Measurements from ENCODE around the gene SRSF1.

The SRSF1 gene

GRCh38 chr17:58019039-58019438 lies 12.0 kb upstream of the SRSF1 start:
- no peak for DNase-seq (ENCODE audit: extremely low read depth in 1 of 2, low read depth in 1 of 2)

DNA sequence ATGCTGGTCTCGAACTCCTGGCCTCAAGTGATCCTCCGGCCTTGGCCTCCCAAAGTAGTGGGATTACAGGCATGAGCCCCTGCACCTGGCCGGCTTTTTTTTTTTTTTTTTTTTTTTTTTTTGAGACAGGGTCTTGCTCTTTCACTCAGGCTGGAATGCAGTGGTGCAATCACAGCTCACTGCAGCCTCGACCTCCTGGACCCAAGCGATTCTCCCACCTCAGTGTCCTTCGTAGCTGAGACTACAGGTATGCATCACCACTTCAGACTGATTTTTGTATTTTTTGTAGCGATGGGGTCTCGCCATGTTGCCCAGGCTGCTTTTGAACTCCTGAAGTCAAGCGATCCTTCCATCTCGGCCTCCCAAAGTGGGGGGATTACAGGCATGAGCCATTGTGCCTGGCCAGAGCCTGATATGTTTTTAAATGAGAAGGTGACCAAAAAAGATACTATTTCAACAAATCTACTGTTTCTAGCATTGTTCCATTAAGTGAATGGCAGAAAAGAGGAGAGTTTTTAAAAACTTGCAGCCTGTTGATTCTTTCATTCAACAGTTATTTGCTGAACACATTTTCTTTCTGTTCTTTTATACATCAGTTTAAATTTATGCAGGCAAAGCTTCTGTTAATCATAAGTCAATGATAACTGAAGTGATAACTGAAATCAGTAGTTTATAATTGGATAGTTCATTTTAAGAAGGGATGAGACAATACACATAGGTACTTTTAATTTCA lies 3.2 kb upstream of the SRSF1 start:
- DNase-seq (ENCODE audit: extremely low read depth in 1 of 2, low read depth in 1 of 2), result no peak

DNA sequence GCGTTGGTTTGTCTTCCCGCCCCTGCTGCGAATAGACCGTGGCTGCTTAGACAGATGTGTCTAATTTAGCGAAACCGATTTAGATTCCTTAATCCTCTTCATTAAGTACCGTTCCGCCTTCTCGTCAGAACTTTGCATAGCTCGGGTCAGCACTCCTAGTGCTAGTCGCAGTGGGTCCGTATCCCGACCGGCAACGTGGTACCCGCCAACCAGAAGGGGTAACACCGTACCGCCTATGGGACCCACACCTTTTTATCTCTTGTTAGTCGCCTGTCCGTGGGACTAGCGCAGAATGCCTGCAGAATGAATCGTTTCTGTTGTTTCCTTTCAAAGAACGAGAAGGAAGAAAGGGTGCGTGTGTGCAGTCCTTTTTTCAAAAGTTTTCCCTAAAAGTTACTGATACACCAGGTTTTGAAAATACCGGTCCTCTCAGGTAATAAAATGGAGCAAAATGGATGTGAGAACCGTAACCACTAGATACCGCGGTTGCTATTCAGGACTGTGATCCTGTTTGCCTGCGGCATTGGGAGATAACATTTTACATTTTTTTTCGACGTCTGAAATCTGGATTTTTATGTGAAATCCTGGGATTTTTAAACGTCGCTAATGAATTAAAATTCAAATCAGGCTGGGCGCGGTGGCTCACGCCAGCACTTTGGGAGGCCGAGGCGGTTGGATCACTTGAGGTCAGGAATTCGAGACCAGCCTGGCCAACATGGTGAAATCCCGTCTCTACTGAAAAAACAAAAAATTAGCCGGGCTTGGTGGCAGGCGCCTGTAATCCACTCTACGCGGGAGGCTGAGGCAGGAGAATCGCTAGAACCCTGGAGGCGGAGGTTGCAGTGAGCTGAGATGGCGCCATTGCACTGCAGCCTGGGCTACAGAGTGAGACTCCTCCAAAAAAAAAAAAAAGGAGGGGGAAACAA lies 998 bp upstream of the SRSF1 start:
- no peak for DNase-seq (ENCODE audit: extremely low read depth in 1 of 2, low read depth in 1 of 2)

- DNase-seq (ENCODE audit: extremely low read depth in 1 of 2, low read depth in 1 of 2), result peak; percentile 41 to 53
Measured at GRCh38 chr17:58006560-58006923, 504 bp downstream of the SRSF1 start.

- DNase-seq (ENCODE audit: extremely low read depth in 1 of 2, low read depth in 1 of 2), result no peak
Measured at GRCh38 chr17:58005728-58006559, 1.1 kb downstream of the SRSF1 start.

DNA sequence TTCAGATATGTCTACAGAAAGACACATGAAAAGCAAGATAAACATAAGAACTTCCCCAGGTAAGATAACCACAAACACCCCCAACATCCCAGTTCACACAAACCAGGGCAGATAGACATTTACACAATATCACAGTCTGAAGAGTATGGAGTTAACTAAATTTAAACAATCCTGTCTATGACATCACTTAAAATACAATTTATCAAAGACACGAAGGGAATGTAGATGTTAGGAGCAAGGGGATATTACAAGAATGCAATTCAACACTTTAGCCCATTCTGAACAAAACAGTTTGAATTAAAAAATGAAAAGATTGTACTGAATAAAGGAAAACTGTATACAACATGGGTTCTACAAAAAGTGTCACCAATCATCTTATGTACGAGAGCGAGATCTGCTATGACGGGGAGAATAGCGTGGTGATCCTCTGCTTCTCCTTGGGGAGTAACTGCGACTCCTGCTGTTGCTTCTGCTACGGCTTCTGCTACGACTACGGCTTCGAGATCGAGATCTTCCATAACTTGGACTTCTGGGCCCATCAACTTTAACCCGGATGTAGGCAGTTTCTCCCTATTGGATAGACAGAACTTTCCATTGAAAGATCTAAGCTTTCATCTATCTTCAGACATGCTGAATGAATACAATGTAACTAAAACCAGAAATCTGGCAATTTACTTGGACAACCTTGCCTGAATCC lies 1.9 kb downstream of the SRSF1 start:
- DNase-seq (ENCODE audit: extremely low read depth in 1 of 2, low read depth in 1 of 2), result no peak

DNA sequence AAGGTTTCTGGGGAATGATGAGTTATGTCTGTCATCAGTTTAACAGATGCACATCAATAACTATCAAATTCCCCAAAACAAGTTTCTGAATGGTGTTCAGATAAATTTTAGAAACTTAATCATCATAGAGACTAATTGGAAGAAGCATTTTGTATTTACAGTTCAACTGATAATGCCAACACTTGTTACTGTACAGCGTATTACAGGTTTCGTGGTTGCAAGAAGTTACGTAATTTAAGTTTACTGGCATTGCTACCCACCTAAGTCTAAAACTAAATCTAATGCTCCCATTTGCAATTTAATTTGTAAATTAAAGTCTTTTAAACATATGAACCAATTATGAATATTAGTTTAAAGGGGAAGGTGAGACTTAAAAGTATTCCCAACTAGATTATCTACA lies 3.0 kb downstream of the SRSF1 start:
- no peak for DNase-seq (ENCODE audit: extremely low read depth in 1 of 2, low read depth in 1 of 2)

DNA sequence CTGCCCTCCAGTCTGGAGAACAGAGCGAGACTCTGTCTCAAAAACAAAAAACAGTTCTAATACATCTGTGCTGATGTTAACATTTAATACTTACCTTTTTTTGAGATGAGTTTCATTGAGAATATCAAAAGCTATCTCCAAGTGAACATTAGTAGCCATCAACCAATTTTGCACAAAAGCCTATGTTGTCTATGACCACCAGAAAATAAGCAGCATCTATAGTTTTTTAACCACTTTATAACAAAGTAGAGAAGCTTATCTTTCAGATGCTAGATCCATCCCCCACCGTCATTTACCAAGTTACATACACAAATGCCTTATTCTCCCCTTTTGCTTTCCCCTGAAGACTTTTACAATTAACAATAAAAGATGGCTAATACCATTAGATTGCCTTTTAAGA lies 4.1 kb downstream of the SRSF1 start:
- DNase-seq (ENCODE audit: extremely low read depth in 1 of 2, low read depth in 1 of 2), result no peak

- DNase-seq (ENCODE audit: extremely low read depth in 1 of 2, low read depth in 1 of 2), result no peak
Measured at GRCh38 chr17:58002154-58002948, 4.7 kb downstream of the SRSF1 start.

GRCh38 chr17:58001461-58002124 lies 5.5 kb downstream of the SRSF1 start:
- DNase-seq (ENCODE audit: extremely low read depth in 1 of 2, low read depth in 1 of 2), result no peak

GRCh38 chr17:57999496-58000017 lies 7.5 kb downstream of the SRSF1 start:
- no peak for DNase-seq (ENCODE audit: extremely low read depth in 1 of 2, low read depth in 1 of 2)

DNA sequence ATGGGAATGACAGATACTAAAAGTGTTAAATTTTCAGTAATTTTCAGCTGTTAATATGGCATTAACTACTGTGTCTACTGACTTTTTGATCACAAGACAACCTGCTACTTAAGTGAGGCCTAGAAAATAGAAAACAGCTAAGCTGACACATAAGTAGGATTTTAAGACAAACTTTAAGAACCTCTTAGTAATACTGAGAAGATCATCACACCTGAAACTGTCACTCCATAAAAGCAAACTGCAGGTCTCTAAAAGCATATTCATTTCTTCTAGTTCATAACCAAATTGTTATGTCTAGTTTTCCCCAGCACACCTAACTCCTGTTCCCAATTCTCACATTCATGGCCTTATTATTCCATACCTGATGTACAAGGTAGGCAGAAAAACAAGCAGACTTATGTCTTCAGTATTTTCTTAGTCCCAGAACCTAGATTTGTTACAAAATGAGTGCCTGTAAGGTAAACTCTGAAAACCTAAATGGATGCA lies 8.0 kb downstream of the SRSF1 start:
- no peak for DNase-seq (ENCODE audit: extremely low read depth in 1 of 2, low read depth in 1 of 2)

GRCh38 chr17:57997085-57997809 lies 9.8 kb downstream of the SRSF1 start:
- no peak for DNase-seq (ENCODE audit: extremely low read depth in 1 of 2, low read depth in 1 of 2)

DNA sequence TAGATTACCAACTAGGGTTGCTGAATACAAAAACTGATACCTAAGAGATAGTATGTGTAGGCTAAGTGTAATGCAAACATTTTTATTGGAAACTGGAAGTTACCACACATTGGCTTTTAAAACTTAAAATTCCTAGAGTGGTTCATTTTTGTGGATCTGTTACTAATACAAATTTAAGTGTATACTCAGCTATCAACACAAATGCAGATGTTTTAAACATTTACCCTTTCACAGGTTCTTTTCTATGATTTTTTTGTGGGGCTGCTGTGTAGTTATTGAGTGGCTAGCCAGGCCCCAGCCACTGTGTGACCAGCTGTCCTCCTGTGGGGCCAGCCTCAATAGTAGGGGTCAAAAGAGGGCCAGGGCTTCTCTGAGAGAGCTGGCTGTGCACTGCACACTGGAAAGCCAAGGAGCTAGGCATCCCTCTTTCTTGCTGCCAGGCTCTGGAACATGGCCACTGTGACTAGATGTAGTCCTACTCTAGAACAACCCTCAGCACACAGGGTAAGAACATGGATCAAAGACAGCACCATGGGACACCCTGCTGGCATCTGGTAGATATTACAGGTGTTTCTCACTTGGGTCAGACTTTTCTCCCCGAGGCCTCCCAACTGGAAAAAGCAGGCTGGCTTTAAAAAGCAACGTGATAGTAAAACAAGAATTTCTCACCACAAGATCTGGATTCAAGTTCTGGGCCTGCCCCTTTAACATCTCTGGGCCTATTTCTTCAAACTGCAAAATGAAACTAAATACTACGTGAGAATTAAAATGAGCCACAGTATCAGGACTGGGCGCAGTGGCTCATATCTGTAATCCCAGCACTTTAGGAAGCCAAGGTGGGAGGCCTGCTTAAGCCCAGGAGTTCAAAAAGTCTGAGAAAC lies 11.7 kb downstream of the SRSF1 start:
- DNase-seq (ENCODE audit: extremely low read depth in 1 of 2, low read depth in 1 of 2), result peak in 1 of 2 donors; percentile 40

GRCh38 chr17:57994436-57994835 lies 12.6 kb downstream of the SRSF1 start:
- no peak for DNase-seq (ENCODE audit: extremely low read depth in 1 of 2, low read depth in 1 of 2)

- no peak for DNase-seq (ENCODE audit: extremely low read depth in 1 of 2, low read depth in 1 of 2)
Measured at GRCh38 chr17:57993471-57994365, 13.3 kb downstream of the SRSF1 start.

Data from stimulated activated CD8-positive, alpha-beta memory T cell treated with anti-CD3 and anti-CD28 coated beads, Interleukin-7, amount 100 ng/mL, for 48 hours (primary cell).